DOHH2 (cell line): Measurements from ENCODE around the gene ST6GALNAC5.

Experiments used
- H3F3A ChIP-seq: fragments of 200-600 bp; sonication (generic), shearing (Covaris generic); 2 replicates; pipeline ENCODE4 v1.6.0; 2016; ENCODE audit warnings: antibody characterized with exemption, mild to moderate bottlenecking; ENCODE audit not compliant: control insufficient read depth, insufficient read depth
- H3K27ac ChIP-seq: fragments of 200-600 bp; sonication (generic); 2 replicates; pipeline ENCODE4 v1.5.1; 2014; ENCODE audit warnings: low read depth, mild to moderate bottlenecking, low read length, moderate library complexity
- H3K27me3 ChIP-seq: fragments of 200-600 bp; sonication (generic); 2 replicates; pipeline ENCODE4 v1.6.1; 2014; ENCODE audit warnings: mild to moderate bottlenecking, low read length, mixed read lengths; ENCODE audit not compliant: control insufficient read depth
- H3K36me3 ChIP-seq: fragments of 200-600 bp; sonication (generic); 2 replicates; pipeline ENCODE4 v1.6.1; 2014; ENCODE audit warnings: mild to moderate bottlenecking, low read length, moderate library complexity, mixed read lengths; ENCODE audit not compliant: control insufficient read depth
- H3K4me1 ChIP-seq: fragments of 200-600 bp; sonication (generic); 2 replicates; pipeline ENCODE4 v1.6.1; 2014; ENCODE audit warnings: mild to moderate bottlenecking, low read length, mixed read lengths; ENCODE audit not compliant: control insufficient read depth
- H3K4me2 ChIP-seq: fragments of 200-600 bp; sonication (generic); 2 replicates; pipeline ENCODE4 v1.6.0; 2014; ENCODE audit warnings: mild to moderate bottlenecking, low read length, moderate library complexity
- H3K4me3 ChIP-seq: fragments of 200-600 bp; sonication (generic); 2 replicates; pipeline ENCODE4 v1.5.1; 2014; ENCODE audit warnings: mild to moderate bottlenecking, low read length, mixed read lengths
- H3K79me2 ChIP-seq: fragments of 200-600 bp; sonication (generic); 2 replicates; pipeline ENCODE4 v1.6.1; 2014; ENCODE audit warnings: mild to moderate bottlenecking, low read length, mixed read lengths; ENCODE audit not compliant: control insufficient read depth
- H3K9me2 ChIP-seq: fragments of 200-600 bp; sonication (generic); replicated peaks from 2 replicates; pipeline ENCODE4 v1.6.1; 2014; ENCODE audit warnings: mild to moderate bottlenecking, low read length, mixed read lengths; ENCODE audit not compliant: control insufficient read depth
- H3K9me3 ChIP-seq: fragments of 200-600 bp; sonication (generic); 2 replicates; pipeline ENCODE4 v1.6.1; 2014; ENCODE audit warnings: antibody characterized with exemption, low read length, mixed read lengths; ENCODE audit not compliant: control insufficient read depth, insufficient read depth
- H4K20me1 ChIP-seq: fragments of 200-600 bp; sonication (generic); 2 replicates; pipeline ENCODE4 v1.6.0; 2014; ENCODE audit warnings: low read depth, mild to moderate bottlenecking, antibody characterized with exemption, low read length, moderate library complexity; ENCODE audit not compliant: control insufficient read depth, insufficient read depth
- CTCF ChIP-seq: fragments of 200-600 bp; sonication (generic); IDR thresholded peaks from one replicate; pipeline ENCODE4 v1.5.1; 2014; ENCODE audit warnings: antibody characterized with exemption, mild to moderate bottlenecking, low read depth, low read length; ENCODE audit not compliant: poor library complexity, severe bottlenecking
- EZH2phosphoT487 ChIP-seq: fragments of 200-600 bp; sonication (generic); IDR thresholded peaks from 2 replicates; pipeline ENCODE4 v1.6.1; 2017; ENCODE audit warnings: borderline replicate concordance, mild to moderate bottlenecking, antibody characterized with exemption, low read length, moderate library complexity, mixed read lengths

The ST6GALNAC5 gene

GRCh38 chr1:77016386-77016985, 149.2 kb downstream of the ST6GALNAC5 start:
- H3F3A ChIP-seq, result no peaks in the 10 kb centered on the region

DNA sequence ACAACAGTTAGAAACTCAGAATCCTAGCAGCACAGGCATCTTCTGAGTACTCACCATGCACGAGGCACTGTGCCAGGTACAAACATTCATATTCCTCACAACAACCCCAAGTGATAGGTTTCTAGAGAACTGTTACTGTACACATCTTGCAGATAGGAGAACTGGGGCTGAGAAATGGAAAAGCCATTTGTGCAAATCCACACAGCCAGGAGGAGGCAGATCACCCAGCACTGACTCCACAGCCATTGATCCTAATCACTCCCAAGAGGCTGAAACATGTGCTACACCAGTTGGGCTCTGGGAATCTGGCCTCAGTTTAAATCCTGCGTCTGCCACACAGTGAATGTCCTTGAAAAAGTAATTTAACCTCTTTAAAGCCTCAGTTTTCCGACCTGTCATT, 151.0 kb downstream of the ST6GALNAC5 start:
- H3K4me1 ChIP-seq, result no peaks in the 10 kb centered on the region
- H3K4me2 ChIP-seq, result no peak overlapping the region
- H3K9me2 ChIP-seq, result no peaks in the 10 kb centered on the region
- no peaks in the 10 kb centered on the region for H3F3A ChIP-seq
- H3K27me3 ChIP-seq, result no peaks in the 10 kb centered on the region
- no peaks in the 10 kb centered on the region for H3K36me3 ChIP-seq
- TF ChIP-seq CTCF (no peak), EZH2phosphoT487 (no peak)
- H4K20me1 ChIP-seq, result no peaks in the 10 kb centered on the region
- H3K27ac ChIP-seq, result no peak overlapping the region
- H3K4me3 ChIP-seq, result no peak overlapping the region
- H3K9me3 ChIP-seq, result no peaks in the 10 kb centered on the region
- no peaks in the 10 kb centered on the region for H3K79me2 ChIP-seq

More at GRCh38 chr1:77016386-77016985, 149.2 kb downstream of the ST6GALNAC5 start:
- Histone ChIP-seq H3K4me3 (no peak overlapping the region), H3K9me2 (no peaks in the 10 kb centered on the region), H3K4me2 (no peak overlapping the region), H3K4me1 (no peaks in the 10 kb centered on the region), H3K27me3 (no peaks in the 10 kb centered on the region), H3K27ac (no peak overlapping the region), H3K79me2 (no peaks in the 10 kb centered on the region), H3K9me3 (no peaks in the 10 kb centered on the region), H3K36me3 (no peaks in the 10 kb centered on the region), H4K20me1 (no peaks in the 10 kb centered on the region)
- TF ChIP-seq CTCF, result no peak
- TF ChIP-seq EZH2phosphoT487, result no peak

GRCh38 chr1:77018761-77019160, 151.5 kb downstream of the ST6GALNAC5 start:
- Histone ChIP-seq H3K4me1 (no peaks in the 10 kb centered on the region), H3K79me2 (no peaks in the 10 kb centered on the region), H3K27ac (no peak overlapping the region), H3K36me3 (no peaks in the 10 kb centered on the region), H3K9me3 (no peaks in the 10 kb centered on the region), H3F3A (no peaks in the 10 kb centered on the region), H4K20me1 (no peaks in the 10 kb centered on the region), H3K4me2 (no peak overlapping the region), H3K4me3 (no peak overlapping the region), H3K9me2 (no peaks in the 10 kb centered on the region), H3K27me3 (no peaks in the 10 kb centered on the region)
- TF ChIP-seq CTCF (no peak), EZH2phosphoT487 (no peak)
